ENCODE results near the gene PSMC3.

The PSMC3 gene

GRCh38 chr11:47393163-47394049 is 32.8 kb downstream of the PSMC3 start:
- peak; percentile 82 for DNase-seq

- DNase-seq, result peak; percentile 52
Measured at GRCh38 chr11:47392546-47393162, 33.6 kb downstream of the PSMC3 start.

- DNase-seq, result no peak
Measured at GRCh38 chr11:47391711-47392432, 34.4 kb downstream of the PSMC3 start.

- DNase-seq, result peak; percentile 96
Measured at GRCh38 chr11:47391077-47391583, 35.1 kb downstream of the PSMC3 start.

- no peak for DNase-seq
Measured at GRCh38 chr11:47390422-47390760, 35.8 kb downstream of the PSMC3 start.

- no peak for DNase-seq
Measured at GRCh38 chr11:47389577-47390421, 36.4 kb downstream of the PSMC3 start.

GRCh38 chr11:47388697-47389576 is 37.3 kb downstream of the PSMC3 start:
- peak; percentile 37 for DNase-seq

- DNase-seq, result peak; percentile 91
Measured at GRCh38 chr11:47387944-47388696, 38.1 kb downstream of the PSMC3 start.

- DNase-seq, result no peak
Measured at GRCh38 chr11:47384498-47384897, 41.7 kb downstream of the PSMC3 start.

GRCh38 chr11:47383071-47383470 is 43.2 kb downstream of the PSMC3 start:
- DNase-seq, result peak; percentile 56

GRCh38 chr11:47380078-47380477 is 46.2 kb downstream of the PSMC3 start:
- no peak for DNase-seq

- no peak for DNase-seq
Measured at GRCh38 chr11:47379317-47379716, 46.9 kb downstream of the PSMC3 start.

GRCh38 chr11:47378836-47379170 is 47.4 kb downstream of the PSMC3 start:
- no peak for DNase-seq

- peak; percentile 94 for DNase-seq
Measured at GRCh38 chr11:47378010-47378835, 48.0 kb downstream of the PSMC3 start, which contains the start of gene SPI1. TSS of gene SPI1 (minus strand) at chr11:47378547. CDS start at chr11:47378353, 194 bp downstream.

GRCh38 chr11:47377571-47378009 is 48.6 kb downstream of the PSMC3 start:
- DNase-seq, result peak; percentile 58

GRCh38 chr11:47376525-47377371 is 49.5 kb downstream of the PSMC3 start:
- peak; percentile 89 for DNase-seq

GRCh38 chr11:47376107-47376524 is 50.1 kb downstream of the PSMC3 start:
- no peak for DNase-seq

GRCh38 chr11:47375546-47376085 is 50.6 kb downstream of the PSMC3 start:
- no peak for DNase-seq
